Stimulated activated CD4-positive, alpha-beta T cell treated with anti-CD3 and anti-CD28 coated beads, Interleukin-1b, Interleukin-23, amount 100 ng/mL, for 1 hour (primary cell): ENCODE results near the gene DLG2.
A peak's percentile ranks its signal among the peaks of the same experiment; 100 is the strongest.
"Not testable (repeated sequence)": the region's sequence is repeated elsewhere in the genome, so short reads cannot be mapped to it uniquely, and the experiment has no call there.

Experiments used
- DNase-seq, 2 donors: peaks; one replicate each; pipeline ENCODE4 v3.0.0-alpha.2; 2020; ENCODE audit warnings: low read depth in 2 of 2

Gene DLG2

DNA sequence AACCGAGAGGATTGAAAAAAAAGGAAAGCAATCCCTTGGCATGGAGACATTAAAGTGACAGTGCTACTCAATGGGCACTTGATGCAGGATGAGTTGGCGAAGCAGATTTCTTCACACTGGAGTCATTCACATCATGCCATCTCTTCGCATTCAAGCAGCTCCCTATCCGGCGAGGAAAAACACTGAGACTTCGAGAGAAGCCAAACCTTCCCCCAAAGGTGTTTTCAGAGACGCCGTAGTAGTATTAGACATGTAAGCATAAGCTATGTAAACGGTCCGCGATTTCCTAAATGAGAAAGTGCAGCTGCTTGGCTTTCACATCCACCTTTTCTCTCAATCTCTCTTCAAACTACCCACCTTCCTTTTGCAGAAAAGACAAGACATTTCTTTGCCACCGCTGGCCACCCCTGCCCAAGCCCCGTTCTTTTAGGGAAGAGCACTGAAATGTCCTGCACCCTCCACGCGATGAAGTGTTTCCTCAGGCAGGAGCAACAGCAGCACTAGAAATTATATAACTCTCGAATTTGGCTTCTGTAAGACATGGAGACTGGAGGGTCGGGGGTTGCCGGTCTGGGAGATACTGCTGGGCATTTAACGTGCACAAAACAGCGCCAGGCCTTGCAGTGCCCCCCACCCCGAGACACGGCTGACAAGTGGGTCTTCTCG lies at the start of gene DLG2:
Gene DLG2, minus strand, starts transcription at position 13 of the 666 bp plus-strand sequence.
- DNase-seq, result no peak

DNA sequence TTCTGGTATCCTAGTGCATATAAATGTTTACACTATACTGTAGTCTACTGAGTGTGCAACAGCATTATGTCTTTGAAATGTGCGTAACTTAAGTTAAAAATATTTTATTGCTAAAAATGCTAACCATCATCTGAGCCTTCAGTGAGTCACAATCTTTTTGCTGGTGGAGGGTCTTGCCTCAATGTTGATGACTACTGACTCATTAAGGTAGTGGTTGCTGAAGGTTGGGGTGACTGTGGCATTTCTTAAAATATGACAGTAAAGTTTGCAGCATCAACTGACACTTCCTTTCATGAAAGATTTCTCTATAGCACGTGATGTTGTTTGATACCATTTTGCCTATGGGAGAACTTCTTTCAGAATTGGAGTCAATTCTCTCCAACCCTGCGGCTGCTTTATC lies 46.2 kb upstream of the DLG2 start:
- DNase-seq, result no peak

DNA sequence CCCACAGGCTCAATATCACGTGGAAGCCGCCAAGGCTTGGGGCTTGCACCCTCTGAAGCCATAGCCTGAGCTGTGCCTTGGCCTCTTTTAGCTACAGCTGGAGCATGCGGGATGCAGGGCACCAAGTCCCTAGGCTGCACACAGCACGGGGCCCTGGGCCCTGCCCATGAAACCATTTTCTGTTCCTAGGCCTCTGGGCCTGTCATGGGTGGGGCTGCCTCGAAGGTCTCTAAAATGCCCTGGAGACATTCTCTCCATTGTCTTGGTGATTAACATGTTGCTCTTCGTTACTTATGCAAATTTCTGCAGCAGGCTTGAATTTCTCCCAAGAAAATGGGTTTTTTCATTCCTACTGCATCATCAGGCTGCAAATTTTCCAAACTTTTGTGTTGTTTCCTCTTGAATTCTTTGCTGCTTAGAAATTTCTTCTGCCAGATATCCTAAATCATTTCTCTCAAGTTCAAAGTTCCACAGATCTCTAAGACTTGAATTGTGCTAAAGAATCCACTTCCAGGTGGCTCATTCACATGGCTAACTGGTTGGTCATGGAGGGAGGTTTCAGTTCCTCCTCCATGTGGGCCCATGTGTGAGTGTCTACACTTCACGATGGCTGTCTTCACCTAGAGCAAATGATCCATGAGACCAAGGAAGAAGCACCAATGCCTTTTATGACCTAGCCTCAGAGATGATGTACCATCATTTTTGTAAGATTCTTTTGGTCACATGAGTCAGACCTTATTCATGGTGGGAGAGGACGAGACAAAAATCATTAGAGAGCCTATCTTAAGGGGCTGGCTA lies 45.2 kb upstream of the DLG2 start:
- DNase-seq, result no peak

DNA sequence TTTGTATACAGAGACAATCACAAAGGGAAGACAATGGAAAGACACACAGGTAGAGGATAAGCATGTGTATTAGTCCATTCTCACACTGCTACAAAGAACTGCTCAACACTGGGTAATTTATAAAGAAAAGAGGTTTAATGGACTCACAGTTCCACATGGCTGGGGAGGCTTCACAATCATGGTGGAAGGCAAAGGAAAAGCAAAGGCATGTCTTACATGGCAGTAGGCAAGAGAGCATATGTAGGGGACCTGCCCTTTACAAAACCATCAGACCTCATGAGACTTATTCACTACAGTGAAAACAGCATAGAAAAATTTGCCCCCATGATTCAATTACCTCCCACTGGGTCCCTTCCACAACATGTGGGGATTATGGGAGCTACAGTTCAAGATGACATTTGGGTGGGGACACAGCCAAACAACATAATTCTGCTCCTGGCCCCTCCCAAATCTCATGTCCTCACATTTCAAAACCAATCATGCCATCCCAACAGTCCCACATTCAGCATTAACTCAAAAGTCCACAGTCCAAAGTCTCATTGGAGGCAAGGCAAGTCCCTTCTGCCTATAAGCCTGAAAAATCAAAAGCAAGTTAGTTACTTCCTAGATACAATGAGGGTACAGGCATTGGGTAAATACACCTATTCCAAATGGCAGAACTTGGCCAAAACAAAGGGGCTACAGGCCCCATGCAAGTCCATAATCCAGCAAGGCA lies 44.0 kb upstream of the DLG2 start:
- not testable (repeated sequence) for DNase-seq

GRCh38 chr11:85668157-85668556 lies 41.0 kb upstream of the DLG2 start:
- no peak for DNase-seq

GRCh38 chr11:85666687-85667086 lies 39.5 kb upstream of the DLG2 start:
- no peak for DNase-seq

DNA sequence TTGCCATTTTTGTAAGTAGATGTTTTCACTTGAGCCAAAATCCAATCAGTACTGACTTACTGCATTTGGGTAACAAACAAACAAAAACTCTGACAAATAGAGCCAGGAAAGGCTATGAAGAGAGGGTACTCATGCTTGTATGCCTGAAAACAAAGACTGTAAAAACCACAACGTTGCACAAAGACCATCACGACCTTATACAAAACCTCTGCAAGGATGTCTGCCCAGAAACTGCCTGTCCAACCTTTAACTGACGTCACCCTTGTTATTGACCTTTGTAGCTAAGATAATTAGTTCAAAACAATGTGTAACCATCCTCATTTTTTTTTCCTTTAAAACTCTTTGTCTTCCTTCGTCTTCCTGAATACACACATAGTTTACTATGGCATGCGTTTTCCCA lies 38.6 kb upstream of the DLG2 start:
- no peak for DNase-seq

DNA sequence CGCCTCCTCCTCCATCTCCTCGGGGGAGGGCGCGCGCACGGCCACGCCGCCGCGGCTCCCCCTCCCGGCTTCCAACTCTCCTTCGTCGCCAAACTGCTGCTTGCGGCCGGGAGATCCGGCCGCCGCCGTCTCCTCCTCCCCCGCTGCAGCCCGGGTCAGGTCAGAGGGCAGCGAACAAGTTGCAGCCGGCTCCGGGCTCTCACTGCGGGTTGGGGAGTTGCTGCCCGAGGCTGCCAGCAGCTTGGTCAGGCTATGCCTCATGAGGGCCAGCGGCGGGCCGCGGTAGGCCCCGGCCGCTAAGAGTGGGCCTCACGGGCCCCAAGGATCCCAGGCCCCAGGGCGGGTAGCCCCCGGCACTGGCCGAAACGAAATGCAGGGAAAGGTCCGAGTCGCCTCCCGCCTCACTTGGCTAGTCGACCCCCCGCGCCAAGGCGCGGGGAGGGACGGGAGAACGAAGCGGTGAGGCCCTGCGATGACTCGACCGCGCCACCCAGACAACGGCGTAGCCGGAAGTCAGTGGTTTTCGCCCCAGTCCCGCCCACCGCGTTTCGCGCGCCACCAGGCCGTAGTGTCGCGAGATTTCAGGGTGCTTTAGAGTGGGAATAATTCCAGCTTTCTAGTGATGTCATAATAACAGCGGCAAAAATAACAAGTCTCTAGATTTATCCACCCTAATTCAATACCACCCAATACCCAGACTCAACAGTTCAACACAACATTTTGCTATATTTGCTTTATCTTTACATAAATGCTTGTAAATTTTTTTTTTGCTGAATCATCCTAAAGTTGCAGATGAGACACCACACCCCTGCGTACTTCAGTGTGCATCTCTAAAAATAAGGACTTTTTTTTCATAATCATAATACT lies 37.7 kb upstream of the DLG2 start, which contains the start of gene CREBZF:
Gene CREBZF, minus strand, starts transcription at position 515 of the 867 bp plus-strand sequence. Its CDS starts 254 bp downstream, at position 261.
- peak; percentile 79 to 83 for DNase-seq

DNA sequence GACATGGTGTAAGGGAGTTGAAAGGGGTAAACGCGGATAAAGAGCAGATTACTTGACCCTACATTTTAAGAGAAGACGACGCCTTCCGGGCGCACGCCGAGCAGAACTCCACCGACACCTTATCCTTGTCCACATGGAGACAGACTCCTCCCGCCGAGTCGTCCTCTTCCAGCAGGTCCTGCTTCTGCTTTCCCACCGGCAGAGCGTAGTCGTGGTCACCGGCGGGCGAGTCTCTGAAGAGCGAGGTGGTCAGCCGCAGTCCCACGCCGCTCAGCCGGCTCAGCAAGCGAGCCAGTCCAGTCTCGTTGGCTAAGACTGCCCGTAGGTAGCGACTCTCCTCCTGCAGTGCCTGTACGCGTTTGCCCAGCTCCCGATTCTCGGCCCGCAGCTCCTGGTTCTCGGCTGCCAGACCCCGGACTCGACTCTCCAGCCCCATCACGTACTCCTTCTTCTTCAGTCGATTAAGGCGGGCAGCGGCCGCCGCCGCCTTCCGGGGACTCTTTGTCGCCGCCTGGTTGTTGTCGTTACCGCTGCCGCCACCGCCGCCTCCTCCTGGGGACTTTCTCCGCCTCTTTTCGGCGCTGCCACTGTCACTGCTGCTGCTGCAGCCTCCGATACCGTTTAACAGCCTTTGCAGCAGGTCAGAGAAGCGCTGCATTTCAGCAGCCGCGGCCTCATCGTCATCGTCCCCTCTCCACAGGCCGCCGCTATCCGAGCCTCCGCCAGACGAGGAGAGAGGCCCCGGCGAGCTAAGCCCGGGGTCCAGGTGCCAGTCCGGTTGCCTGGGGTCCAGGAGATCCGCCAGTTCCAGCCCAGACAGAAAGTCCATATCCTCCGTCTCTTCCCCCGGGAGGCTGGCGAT lies 36.8 kb upstream of the DLG2 start:
- DNase-seq, result peak; percentile 71 to 72

GRCh38 chr11:85663080-85663752 lies 36.1 kb upstream of the DLG2 start:
- no peak for DNase-seq

DNA sequence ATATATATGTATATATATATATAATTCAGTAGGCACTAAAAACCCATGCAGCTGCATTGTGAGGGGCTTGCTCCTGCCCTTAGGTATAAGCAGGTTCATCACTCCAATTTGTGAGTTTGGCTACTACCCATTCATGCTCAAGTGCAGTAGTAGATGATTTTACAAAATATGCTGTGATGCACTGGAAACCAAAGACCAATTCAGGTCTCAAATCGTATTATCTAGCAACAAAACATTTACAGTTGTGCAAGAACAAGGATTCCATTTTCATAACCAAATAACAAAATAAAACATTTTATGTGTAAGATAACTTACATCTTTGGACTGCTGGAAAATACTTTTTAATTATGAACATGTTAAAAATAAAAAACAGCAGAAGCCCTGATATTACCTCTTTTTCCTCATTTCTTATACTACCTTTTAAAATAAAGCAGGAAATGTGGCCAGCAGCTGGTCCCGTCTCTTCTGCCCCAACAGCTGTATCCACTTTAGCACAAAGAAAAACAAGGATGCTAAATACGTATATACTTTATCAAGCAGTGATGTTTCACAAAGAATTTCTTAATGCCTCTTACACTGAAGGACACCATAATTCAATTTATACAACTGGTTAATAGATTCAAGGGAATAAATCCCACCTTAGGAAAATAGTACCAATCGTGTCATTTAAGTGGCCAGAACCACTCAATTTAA lies 35.0 kb upstream of the DLG2 start:
- DNase-seq, result no peak

DNA sequence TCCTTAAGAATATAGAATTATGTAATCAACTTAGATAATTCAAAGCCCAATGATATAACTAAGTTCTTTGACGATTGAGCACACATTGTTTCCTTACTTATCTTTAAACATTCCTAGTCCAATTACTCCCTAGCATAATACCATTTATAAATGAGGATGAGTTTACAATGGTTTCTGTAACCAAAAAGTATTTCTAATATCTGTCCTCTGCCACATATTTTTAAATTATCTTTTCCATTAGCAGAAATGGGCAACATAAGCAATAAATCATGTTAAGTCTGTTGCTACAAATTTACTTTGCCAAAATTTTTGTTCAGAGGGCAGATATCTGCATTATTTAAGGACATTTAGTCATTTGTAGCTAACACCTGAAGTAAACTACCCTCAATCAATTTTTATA lies 31.0 kb upstream of the DLG2 start:
- no peak for DNase-seq

DNA sequence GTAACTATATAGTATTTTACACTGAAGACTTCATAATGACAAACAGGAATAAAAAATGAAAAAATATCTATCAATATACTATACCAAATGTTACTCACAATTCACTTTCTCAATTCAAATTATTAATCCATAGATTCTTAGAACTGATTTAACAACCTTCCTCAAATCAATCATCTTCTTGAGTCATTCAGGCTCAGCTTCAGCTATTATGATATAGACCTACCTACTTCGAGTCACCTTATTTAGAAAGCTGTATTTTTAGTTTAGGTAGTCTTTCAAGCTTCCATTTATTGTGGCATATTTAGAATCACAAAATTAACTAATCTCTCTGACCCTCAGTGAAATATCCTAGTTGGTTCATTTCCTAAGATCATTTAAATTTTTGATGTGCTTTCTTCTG lies 29.6 kb upstream of the DLG2 start:
- DNase-seq, result no peak

DNA sequence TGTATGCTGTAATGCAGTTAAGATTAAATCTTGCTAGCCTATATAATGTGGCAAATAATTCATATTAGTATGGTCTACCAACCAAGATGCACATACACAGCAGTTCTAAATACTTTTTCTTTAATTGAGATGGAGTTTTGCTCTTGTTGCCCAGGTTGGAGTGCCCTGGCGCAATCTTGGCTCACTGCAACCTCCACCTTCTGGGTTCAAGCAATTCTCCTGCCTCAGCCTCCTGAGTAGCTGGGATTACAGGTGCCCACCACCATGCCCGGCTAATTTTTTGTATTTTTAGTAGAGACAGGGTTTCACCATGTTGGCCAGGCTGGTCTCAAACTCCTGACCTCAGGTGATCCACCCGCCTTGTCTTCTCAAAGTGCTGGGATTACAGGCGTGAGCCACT lies 27.2 kb upstream of the DLG2 start:
- DNase-seq, result not testable (repeated sequence)

DNA sequence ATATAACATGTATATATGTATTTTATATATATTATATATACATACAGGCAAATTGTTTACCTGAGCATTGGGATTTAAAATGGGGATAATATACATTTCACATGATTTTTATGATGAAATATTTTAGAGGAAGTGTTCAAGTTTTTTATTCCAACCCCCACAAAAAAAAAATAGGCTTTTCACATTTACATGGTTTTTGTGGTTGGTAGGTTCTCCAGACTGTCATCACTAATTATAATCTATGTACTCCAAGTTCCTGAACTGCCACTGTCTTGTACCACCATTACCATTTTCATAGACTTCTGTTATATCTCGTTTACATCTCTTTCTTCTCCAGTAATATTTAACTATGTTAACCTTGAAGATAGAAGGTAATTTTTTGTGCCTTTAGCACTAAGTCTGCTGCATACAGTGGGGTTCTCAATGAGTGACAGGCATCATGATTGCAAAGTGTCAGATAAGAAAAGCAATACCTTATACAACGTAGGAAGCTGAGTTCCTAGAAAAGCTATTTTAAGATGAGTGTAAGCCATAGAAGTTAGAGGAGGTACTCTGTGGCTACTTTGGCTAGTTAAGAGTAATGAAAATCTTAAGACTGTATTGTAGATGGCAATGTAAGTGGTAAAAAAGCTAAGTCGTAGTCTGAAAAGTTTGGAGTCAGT lies 25.8 kb upstream of the DLG2 start:
- DNase-seq, result no peak

DNA sequence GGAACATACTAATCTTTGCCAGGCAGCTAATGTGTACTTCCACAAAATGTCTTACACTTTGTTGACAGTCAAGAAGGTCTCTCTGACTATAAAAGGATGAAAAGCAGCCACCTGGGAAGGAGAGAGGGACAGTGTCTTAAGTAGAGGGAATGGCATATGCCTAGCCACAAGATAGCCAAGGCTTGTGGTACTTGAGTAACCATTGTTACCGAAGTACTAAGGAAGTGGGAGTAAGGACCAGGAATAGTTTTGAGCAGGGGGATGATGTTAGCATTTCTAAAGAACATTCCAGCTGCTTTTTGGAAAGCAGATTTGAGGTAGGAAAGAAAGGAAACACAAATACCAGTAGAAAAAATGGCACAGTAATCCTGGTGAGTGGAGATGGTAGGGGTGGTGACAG lies 24.0 kb upstream of the DLG2 start:
- DNase-seq, result no peak

DNA sequence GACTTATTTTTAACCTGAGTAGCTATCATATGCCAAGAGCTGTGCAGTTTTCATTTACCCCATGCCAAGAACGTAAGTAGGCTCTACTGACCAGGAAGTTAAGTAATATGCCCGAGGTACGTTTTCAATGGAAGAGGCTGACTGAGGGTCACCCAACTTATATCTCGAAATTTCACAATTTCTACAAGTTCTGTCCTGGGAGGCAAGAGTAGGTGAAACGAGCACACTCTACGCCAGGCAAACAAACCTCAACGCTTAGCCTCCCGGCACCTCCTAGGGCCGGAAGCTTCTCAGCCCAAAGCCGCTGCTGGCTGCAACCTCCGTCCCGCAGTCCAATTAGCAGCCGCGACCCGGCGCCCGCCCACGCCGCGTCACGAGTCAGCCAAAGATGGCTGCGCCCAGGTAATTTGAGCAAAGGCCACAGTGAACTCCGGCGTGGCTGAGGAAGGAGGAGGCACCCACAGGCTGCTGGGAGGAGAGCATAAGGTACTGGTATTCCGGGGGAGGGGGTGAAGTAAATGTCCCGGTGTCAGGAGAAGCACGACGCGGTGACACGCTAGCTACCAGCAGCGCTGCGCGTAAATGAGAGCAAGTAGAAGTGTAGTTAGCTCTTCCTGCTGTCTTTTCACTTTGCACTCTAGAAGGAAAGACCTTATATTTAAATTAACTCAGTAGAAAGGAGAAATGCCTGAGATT lies 20.6 kb upstream of the DLG2 start, which contains the start of gene TMEM126A:
Gene TMEM126A, plus strand, starts transcription at position 364 of the 696 bp plus-strand sequence. CDS start 2,289 bp downstream, outside the sequence.
- DNase-seq, result peak; percentile 64 to 85

DNA sequence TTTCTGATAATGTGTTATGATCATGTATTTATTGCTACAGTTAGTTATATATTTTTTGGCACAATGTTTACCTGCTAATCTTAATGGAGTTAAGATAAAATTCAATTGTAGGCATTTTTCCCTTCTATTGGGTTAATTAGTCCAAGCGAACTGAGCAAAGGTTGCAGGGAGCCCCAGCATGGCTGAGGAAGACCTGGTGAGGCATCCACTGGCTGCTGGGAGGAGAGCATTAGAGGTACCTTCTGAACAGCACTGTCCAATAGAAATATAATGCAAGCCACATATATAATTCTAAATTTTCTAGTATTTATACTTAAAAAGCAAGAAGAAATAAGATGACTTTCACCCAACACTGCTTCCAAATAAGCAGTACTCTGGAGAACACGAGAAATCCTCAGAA lies 19.9 kb upstream of the DLG2 start:
- no peak for DNase-seq
